Measurements from ENCODE around the gene ELANE.

Gene ELANE

GRCh38 chr19:900043-900301 is 47.9 kb downstream of the ELANE start:
- no peak for DNase-seq

GRCh38 chr19:900302-901111 is 48.4 kb downstream of the ELANE start:
- DNase-seq = peak; percentile 64

GRCh38 chr19:901216-902092 is 49.4 kb downstream of the ELANE start:
- DNase-seq = no peak

- no peak for DNase-seq
Measured at GRCh38 chr19:902093-902370, 49.9 kb downstream of the ELANE start.

GRCh38 chr19:902446-903226 is 50.5 kb downstream of the ELANE start:
- no peak for DNase-seq

- no peak for DNase-seq
Measured at GRCh38 chr19:903266-903797, 51.2 kb downstream of the ELANE start.

GRCh38 chr19:904545-904944 is 52.4 kb downstream of the ELANE start:
- DNase-seq = no peak

Measured in CD4-positive, alpha-beta T cell treated with Interleukin-21 for 1 hour (primary cell).